ENCODE results near the gene NCKAP5. TPM values are rescaled to one million over a fixed set of nuclear protein-coding genes. Genes with fewer than 3 reads are reported as not detected.

Gene NCKAP5
- total and polyA plus RNA-seq, 2 of the 8 experiments (the other 6 are each of a cell fraction or from before 2014, with no cell fraction given): 0.27 to 0.86 TPM

DNA sequence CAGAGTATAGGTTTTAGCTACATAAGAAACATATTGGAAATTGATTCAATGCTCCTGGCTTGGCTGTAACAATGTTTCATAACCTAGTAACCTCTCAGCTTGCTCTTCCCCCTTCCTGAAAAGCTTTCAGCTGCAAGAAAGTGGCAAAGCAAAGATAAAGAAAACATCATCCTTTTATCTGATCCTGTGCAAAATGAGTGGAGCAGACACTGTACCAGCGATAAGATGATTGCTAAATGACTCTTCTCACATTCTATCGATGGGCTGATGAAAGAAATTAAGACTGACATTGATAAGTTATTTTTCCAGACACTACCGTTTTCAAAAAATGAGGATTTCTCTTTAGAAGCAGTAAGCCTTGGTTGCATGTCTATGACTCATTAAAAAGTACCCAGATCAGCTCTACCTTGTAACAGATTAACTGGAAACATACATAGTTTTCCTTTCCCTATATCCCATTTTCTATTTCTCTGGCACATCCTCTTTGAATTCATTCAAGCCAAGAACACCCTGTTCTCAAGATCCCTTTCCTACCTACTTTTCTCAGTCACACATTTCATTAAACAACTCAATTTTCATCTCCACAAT is 811.2 kb downstream of the NCKAP5 start (continued):
- TF ChIP-seq, protein P1, sequence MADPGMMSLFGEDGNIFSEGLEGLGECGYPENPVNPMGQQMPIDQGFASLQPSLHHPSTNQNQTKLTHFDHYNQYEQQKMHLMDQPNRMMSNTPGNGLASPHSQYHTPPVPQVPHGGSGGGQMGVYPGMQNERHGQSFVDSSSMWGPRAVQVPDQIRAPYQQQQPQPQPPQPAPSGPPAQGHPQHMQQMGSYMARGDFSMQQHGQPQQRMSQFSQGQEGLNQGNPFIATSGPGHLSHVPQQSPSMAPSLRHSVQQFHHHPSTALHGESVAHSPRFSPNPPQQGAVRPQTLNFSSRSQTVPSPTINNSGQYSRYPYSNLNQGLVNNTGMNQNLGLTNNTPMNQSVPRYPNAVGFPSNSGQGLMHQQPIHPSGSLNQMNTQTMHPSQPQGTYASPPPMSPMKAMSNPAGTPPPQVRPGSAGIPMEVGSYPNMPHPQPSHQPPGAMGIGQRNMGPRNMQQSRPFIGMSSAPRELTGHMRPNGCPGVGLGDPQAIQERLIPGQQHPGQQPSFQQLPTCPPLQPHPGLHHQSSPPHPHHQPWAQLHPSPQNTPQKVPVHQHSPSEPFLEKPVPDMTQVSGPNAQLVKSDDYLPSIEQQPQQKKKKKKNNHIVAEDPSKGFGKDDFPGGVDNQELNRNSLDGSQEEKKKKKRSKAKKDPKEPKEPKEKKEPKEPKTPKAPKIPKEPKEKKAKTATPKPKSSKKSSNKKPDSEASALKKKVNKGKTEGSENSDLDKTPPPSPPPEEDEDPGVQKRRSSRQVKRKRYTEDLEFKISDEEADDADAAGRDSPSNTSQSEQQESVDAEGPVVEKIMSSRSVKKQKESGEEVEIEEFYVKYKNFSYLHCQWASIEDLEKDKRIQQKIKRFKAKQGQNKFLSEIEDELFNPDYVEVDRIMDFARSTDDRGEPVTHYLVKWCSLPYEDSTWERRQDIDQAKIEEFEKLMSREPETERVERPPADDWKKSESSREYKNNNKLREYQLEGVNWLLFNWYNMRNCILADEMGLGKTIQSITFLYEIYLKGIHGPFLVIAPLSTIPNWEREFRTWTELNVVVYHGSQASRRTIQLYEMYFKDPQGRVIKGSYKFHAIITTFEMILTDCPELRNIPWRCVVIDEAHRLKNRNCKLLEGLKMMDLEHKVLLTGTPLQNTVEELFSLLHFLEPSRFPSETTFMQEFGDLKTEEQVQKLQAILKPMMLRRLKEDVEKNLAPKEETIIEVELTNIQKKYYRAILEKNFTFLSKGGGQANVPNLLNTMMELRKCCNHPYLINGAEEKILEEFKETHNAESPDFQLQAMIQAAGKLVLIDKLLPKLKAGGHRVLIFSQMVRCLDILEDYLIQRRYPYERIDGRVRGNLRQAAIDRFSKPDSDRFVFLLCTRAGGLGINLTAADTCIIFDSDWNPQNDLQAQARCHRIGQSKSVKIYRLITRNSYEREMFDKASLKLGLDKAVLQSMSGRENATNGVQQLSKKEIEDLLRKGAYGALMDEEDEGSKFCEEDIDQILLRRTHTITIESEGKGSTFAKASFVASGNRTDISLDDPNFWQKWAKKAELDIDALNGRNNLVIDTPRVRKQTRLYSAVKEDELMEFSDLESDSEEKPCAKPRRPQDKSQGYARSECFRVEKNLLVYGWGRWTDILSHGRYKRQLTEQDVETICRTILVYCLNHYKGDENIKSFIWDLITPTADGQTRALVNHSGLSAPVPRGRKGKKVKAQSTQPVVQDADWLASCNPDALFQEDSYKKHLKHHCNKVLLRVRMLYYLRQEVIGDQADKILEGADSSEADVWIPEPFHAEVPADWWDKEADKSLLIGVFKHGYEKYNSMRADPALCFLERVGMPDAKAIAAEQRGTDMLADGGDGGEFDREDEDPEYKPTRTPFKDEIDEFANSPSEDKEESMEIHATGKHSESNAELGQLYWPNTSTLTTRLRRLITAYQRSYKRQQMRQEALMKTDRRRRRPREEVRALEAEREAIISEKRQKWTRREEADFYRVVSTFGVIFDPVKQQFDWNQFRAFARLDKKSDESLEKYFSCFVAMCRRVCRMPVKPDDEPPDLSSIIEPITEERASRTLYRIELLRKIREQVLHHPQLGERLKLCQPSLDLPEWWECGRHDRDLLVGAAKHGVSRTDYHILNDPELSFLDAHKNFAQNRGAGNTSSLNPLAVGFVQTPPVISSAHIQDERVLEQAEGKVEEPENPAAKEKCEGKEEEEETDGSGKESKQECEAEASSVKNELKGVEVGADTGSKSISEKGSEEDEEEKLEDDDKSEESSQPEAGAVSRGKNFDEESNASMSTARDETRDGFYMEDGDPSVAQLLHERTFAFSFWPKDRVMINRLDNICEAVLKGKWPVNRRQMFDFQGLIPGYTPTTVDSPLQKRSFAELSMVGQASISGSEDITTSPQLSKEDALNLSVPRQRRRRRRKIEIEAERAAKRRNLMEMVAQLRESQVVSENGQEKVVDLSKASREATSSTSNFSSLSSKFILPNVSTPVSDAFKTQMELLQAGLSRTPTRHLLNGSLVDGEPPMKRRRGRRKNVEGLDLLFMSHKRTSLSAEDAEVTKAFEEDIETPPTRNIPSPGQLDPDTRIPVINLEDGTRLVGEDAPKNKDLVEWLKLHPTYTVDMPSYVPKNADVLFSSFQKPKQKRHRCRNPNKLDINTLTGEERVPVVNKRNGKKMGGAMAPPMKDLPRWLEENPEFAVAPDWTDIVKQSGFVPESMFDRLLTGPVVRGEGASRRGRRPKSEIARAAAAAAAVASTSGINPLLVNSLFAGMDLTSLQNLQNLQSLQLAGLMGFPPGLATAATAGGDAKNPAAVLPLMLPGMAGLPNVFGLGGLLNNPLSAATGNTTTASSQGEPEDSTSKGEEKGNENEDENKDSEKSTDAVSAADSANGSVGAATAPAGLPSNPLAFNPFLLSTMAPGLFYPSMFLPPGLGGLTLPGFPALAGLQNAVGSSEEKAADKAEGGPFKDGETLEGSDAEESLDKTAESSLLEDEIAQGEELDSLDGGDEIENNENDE (IDR thresholded peaks at IDR 0.05; ENCODE audit: insufficient replicate concordance, low read length): no peak
- TF ChIP-seq SP4 (IDR thresholded peaks at IDR 0.05; ENCODE audit: low read length) (no peak), SP1 (IDR thresholded peaks at IDR 0.05; ENCODE audit: low read depth, low read length) (no peak), GABPA (IDR thresholded peaks at IDR 0.05; ENCODE audit: borderline replicate concordance, insufficient read depth, low read length) (no peak), JUN (IDR thresholded peaks at IDR 0.05; ENCODE audit: low read depth, low read length) (no peak), HDAC2 (IDR thresholded peaks at IDR 0.05; ENCODE audit: borderline replicate concordance in 1 of 2, low read depth in 2 of 2, low read length in 2 of 2) (no peak)
